ENCODE measurements around the gene KCNJ13.

KCNJ13 gene

DNA sequence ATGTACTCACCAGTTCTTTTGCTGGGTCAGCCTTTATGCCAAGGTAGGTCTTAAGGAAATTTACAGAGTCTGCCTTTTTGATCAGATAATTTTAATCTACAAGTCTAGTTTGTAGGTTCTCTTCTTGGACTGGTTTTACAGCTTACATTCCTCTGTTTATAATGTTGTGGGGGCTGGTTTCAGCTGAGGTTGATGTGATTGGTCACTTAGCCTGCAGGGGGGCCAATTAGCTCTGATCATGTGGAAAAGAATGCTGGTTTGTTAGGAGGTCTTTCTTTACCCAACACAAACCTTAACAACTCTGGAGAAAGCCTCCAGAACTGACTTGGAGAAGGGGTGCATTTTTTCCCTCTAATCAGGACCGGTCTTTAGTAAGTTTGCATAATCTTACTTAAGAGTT is at the start of gene KCNJ13:
TSS of gene KCNJ13 (minus strand) at position 131 of the 400 bp plus-strand sequence. CDS start 5,203 bp downstream, outside the sequence.
- DNase-seq (ENCODE audit: low read depth) = no peak

- DNase-seq (ENCODE audit: low read depth) = no peak
Measured at GRCh38 chr2:232817756-232818155, 41.4 kb upstream of the KCNJ13 start.

DNA sequence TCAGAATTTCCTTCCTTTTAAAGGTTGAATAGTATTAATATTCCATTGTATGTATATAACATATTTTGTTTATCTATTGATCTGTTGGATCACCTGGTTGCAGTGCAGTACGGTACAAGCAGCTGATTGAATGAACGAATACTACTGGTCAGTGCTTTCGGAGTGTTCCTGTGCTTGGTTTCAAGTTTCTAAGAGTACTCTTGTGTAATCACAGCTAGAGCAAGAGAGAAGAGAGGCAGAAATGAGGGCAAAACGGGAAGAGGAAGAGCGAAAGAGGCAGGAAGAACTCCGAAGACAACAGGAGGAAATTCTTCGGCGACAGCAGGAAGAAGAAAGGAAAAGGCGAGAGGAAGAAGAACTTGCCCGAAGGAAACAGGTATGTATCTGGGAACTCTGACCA is 40.3 kb upstream of the KCNJ13 start:
- no peak for DNase-seq (ENCODE audit: low read depth)

DNA sequence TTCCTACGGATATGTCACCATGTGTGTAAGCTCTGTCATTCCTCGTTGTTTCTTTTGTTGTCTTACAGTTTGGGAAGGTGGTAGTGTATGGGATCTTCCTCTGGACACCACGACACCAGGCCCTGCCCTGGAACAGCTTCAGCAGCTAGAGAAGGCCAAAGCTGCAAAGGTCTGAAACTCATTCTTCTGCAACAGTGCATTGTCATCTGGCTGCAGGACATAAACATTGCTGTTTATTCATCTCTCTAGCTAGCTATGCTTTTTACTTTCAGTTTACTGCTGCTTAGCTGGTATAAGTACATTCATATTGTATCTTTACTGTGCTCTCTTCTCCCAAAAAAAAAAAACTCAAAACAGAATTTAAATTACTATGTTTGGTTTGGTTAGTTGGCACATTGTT is 39.2 kb upstream of the KCNJ13 start:
- DNase-seq (ENCODE audit: low read depth) = no peak

DNA sequence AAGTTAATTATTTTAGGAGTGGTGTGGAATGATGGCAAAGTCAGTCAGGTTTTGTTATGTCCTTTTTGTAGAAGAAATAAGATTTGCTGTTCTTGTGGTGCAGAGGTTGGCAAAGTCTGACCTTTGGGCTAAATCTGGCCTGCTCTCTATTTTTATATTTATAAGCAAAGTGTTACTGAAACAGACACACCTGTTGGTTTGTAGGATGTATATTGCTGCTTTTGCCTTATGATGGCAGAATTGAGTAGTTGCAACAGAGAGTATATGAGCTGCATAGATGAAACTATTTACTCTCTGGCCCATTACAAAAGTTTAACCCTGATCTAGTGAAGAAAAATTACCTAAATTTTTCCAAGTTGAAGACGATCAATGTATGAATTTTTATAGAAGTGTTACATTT is 34.1 kb upstream of the KCNJ13 start:
- DNase-seq (ENCODE audit: low read depth) = no peak

DNA sequence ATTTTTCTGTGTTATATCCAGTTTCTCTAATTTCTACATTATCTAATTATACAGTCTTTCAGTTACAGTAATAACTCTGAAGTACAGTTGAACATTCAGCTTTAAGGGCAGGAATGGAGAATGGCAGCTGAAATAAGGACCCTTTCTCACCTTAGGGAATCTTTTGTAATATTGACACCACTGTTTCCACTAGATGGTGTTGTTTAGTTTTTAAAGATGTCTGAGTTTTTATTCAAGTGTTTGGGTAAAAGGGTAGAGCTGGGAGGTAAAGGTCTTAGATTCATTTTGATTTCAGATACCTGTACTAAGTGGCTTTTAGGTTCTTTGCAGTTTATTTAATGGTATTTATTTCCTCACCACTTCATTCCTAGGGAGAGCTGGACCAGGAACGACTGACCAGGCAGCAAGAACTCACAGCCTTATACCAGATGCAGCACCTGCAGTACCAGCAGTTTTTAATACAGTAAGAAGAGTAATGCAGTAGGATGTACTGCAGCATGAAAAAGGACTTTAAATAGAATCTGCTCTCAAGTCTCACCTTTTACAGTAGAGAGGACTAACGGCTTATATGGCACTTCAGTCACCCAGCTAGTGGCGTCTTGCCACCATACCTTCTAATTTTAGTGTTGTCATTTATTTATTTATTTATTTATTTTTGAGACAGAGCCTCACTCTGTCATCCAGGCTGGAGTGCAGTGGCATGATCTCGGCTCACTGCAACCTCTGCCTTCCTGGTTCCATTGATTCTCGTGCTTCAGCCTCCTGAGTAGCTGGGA is 33.2 kb upstream of the KCNJ13 start:
- no peak for DNase-seq (ENCODE audit: low read depth)

GRCh38 chr2:232802091-232802490 is 25.7 kb upstream of the KCNJ13 start:
- no peak for DNase-seq (ENCODE audit: low read depth)

GRCh38 chr2:232800166-232800565 is 23.8 kb upstream of the KCNJ13 start:
- DNase-seq (ENCODE audit: low read depth) = no peak

DNA sequence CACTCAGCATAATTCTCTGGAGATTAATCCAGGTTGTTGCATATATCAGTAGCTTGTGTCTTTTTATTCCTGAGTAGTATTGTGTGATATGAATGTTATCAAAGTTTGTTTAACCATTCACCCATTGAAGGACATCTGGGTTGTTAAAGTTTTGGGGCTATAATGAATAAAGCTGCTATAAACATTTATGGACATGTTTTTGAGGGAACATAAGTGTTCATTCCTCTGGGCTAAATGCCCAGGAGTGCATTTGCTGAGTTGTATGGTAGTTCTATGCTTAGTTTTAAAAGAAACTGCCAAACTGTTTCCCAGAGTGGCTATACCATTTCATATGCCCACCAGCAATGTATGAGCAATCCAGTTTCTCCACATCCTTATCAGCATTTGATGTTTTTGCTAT is 21.8 kb upstream of the KCNJ13 start:
- no peak for DNase-seq (ENCODE audit: low read depth)

GRCh38 chr2:232795920-232796319 is 19.6 kb upstream of the KCNJ13 start:
- no peak for DNase-seq (ENCODE audit: low read depth)

DNA sequence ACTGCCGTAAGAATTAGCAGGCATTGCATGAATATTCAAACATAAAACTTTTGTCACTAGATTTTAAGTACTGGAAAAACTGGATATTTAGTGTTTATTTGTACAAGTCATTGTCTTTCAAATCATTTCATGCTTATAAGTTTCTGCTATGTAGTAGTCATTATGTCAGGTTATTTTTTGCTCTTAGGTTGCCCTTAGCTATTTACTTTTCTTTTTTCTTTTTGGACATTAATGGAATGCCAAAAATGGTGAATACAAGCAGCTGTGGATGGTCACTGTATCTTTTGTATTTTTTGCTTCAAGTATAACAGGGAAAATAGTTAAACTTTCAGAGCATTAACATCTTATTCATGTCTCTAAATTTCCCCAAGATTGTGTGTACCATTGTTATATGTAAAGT is 18.6 kb upstream of the KCNJ13 start:
- DNase-seq (ENCODE audit: low read depth) = no peak

- no peak for DNase-seq (ENCODE audit: low read depth)
Measured at GRCh38 chr2:232793271-232793670, 16.9 kb upstream of the KCNJ13 start.

GRCh38 chr2:232791518-232791917 is 15.2 kb upstream of the KCNJ13 start:
- DNase-seq (ENCODE audit: low read depth) = no peak

DNA sequence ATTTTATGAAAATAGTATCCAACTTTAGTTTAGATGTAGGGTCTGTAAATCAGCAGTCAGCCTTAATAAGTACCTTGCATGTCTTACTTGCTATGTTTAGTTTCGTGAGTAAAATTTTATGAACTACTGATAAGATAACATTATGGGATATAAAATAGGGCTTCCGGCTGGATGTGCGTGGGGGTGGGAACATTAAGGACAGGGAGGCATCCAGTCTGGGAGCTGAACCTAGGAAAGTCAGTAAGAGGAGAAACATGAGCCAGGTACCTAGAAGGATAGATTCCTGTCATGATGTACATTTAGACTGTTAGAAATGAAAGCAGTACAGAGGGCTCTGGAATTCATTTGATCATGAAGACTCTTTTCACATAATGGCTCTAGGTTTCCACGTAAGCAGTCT is 12.7 kb upstream of the KCNJ13 start:
- no peak for DNase-seq (ENCODE audit: low read depth)

- DNase-seq (ENCODE audit: low read depth) = no peak
Measured at GRCh38 chr2:232787806-232788205, 11.4 kb upstream of the KCNJ13 start.

GRCh38 chr2:232783278-232783677 is 6.9 kb upstream of the KCNJ13 start:
- no peak for DNase-seq (ENCODE audit: low read depth)

DNA sequence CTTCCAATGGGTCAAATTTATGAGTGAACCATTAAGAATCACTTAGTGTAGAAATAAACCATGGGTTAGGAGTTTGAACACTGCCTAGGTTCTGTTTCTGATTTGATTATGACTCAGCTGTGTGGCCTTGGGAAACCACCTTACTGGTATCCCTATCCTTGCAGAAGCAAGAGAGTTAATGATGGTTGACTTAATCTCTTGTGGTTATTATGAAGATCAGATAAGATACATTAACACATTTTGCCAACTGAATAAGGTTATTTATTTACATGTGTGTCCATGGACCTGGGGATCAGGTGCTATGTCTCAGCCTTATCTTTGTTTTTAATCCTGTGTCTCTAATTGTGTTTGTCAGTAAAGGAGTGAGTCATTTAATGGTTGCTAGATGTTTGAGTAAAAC is 5.4 kb upstream of the KCNJ13 start:
- no peak for DNase-seq (ENCODE audit: low read depth)

DNA sequence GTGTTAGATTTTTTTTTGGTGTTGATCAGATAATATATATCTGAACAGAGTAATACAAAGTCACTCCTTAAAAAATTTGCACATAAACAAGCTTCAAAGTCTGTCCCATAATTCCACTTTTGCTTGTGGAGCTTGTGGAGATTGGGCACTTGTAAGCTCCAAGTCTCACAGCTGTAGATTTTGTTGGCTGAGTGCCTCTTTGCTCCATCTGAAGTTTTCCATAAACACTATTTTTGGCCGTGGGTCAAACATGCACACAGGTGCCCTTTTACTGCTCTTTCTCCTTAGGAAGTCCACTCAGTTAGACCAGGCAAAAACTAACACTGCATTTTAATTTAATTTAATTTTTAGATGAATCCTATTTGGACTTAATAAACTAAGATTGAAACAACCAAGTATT is 3.6 kb upstream of the KCNJ13 start:
- no peak for DNase-seq (ENCODE audit: low read depth)

DNA sequence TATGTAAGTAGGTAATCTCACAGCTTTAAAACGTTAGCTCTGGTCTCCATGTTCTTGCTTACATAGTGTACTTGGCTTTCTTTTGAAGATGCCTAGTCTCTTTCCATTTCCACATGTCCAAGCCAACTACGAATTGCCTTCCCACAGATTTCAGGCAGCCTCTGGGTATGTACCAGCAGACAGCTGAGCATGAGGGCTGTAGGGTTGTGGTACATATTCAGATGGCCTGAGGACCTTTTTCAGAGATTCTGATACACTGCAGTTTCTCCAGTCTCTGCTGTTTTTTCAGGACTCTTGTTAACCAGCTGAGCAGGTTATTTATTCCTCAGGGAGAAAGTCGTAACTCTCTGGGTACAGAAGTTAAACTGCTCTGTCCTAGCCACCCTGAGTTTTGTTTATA is 3.1 kb upstream of the KCNJ13 start:
- DNase-seq (ENCODE audit: low read depth) = no peak

DNA sequence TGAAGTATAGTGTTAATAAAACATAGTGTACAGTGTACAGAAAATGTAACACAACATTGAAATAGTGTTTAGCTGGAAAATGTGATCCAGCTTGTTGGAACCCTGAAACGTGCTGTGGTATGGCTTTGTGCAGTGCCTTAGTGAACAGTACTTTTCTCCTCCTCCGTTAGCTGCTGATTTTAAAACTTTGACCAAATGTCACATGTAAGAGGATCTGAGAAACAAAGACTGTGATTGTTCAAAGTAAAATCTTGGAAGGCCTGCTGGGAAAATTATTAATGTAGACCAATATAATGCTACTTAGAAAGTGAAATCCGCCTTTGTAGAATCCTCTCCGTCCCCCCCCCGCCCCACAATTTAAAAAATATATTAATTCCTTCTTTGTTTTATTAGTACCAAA is 911 bp upstream of the KCNJ13 start:
- no peak for DNase-seq (ENCODE audit: low read depth)

- DNase-seq (ENCODE audit: low read depth) = no peak
Measured at GRCh38 chr2:232773815-232774214, 2.5 kb downstream of the KCNJ13 start.

DNA sequence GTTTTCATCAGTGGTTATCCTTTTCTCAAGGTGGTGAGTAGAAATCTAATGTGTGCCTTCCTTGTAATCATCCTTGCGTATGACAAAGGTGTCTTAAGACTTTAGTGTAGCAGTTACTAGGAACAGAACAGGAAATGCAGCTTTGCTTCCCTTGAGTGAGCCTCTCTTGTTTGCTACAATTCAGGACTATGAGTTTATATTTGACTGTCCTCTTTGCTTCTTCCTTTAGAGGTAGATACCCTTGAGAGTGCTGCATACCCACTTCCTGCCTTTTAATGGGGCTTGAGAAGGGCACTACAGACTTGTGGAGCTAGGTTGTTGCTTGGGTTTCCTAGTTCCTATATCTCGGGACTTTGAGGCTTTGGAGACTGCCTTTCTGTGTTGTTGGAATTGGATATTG is 3.8 kb downstream of the KCNJ13 start:
- no peak for DNase-seq (ENCODE audit: low read depth)

- no peak for DNase-seq (ENCODE audit: low read depth)
Measured at GRCh38 chr2:232771870-232772269, 4.5 kb downstream of the KCNJ13 start.

DNA sequence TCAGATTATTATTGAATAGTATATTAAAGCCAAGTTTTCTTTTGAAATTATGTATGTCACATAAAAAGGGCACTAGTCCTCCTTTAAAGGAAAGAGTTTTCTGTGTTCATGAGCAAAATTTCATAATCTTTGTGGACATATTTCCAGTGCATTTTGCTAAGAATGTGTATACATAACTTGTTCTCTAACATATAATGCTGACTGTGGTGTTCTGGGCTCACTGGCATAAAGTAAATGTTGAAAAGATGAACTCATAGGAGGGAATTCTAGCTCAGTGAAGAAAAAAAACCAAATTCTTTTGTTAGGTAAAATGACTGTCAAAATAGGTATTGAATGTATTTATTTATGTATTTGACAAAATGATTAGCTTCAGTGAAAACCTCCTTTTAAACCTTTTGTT is 6.2 kb downstream of the KCNJ13 start:
- DNase-seq (ENCODE audit: low read depth) = no peak

Measured in activated T-cell treated with anti-CD3 and anti-CD28 coated beads for 48 hours (primary cell).